Colonic mucosa (tissue), 4 donors: Measurements from ENCODE around the gene RAD54L2. TPM values are rescaled to one million over a fixed set of nuclear protein-coding genes. Genes with fewer than 3 reads are reported as not detected.
"Not testable (repeated sequence)": the region's sequence is repeated elsewhere in the genome, so short reads cannot be mapped to it uniquely, and the experiment has no call there.

Experiments used
- DNase-seq: peaks from one replicate; pipeline ENCODE4 v3.0.0-alpha.2; 2020
- H3K27ac ChIP-seq: fragments of 200-600 bp; one replicate; pipeline ENCODE4 v1.8.0; 2021
- H3K27me3 ChIP-seq: fragments of 200-600 bp; one replicate; pipeline ENCODE4 v1.8.0; 2021
- H3K36me3 ChIP-seq: fragments of 200-600 bp; one replicate; pipeline ENCODE4 v1.8.0; 2021
- H3K4me1 ChIP-seq: fragments of 200-600 bp; one replicate; pipeline ENCODE4 v1.8.0; 2021; ENCODE audit warnings: mild to moderate bottlenecking
- H3K4me3 ChIP-seq: fragments of 200-600 bp; one replicate; pipeline ENCODE4 v1.8.0; 2021
- H3K9ac ChIP-seq, 2 donors: one replicate each; pipeline ENCODE4 v1.7.0; 2013; ENCODE audit warnings: control low read depth in 2 of 2, low read depth in 2 of 2, low read length in 2 of 2
- H3K9me3 ChIP-seq: fragments of 200-600 bp; one replicate; pipeline ENCODE4 v1.8.0; 2021
- CTCF ChIP-seq: fragments of 200-600 bp; IDR thresholded peaks from one replicate; pipeline ENCODE4 v1.8.0; 2022; ENCODE audit warnings: antibody characterized with exemption, mild to moderate bottlenecking
- intact Hi-C: fragments of 100-400 bp; cut with DNase I; formaldehyde crosslinking; loops from one replicate; pipeline ENCODE4 v1.14.1; 2022
- total RNA-seq, 2 donors: library from RNA; stranded (reverse); fragmentation: NEBNext Ultra II Directional in 1 of 2; extraction: Animal tissue kit (Norgen Biotek cat#: 25700) in 1 of 2; gene quantifications; one replicate each; pipeline ENCODE4 v1.2.1, GENCODE V29; 2021
- donor health status: healthy.
- donor health status: DM: no; HTN: no; CAD: no.
- donor health status: DM: no; HTN: no; CAD: no.

RAD54L2 gene
- total RNA-seq, 2 donors from 2014 or later, result 14.9 to 16.4 TPM

GRCh38 chr3:51550080-51550819 lies 11.7 kb downstream of the RAD54L2 start:
- intact Hi-C loops, result no loop called here
- no peaks in the 10 kb centered on the region for H3K36me3 ChIP-seq
- no peak overlapping the region for H3K27ac ChIP-seq
- H3K9ac ChIP-seq, result no peak overlapping the region
- no peaks in the 10 kb centered on the region for H3K9me3 ChIP-seq
- TF ChIP-seq CTCF, result no peak
- no peaks in the 10 kb centered on the region for H3K4me1 ChIP-seq
- no peak for DNase-seq
- no peaks in the 10 kb centered on the region for H3K27me3 ChIP-seq
- H3K4me3 ChIP-seq, result no peak overlapping the region

- Histone ChIP-seq H3K4me3 (no peak overlapping the region), H3K36me3 (no peaks in the 10 kb centered on the region), H3K9ac (no peak overlapping the region), H3K4me1 (no peaks in the 10 kb centered on the region), H3K9me3 (no peaks in the 10 kb centered on the region), H3K27me3 (no peaks in the 10 kb centered on the region), H3K27ac (no peak overlapping the region)
- TF ChIP-seq CTCF, result no peak
- DNase-seq, result no peak
- intact Hi-C loops, result no loop called here
Measured at GRCh38 chr3:51557993-51558392, 19.5 kb downstream of the RAD54L2 start.

- Histone ChIP-seq H3K4me1 (no peaks in the 10 kb centered on the region), H3K4me3 (no peak overlapping the region), H3K9ac (no peak overlapping the region), H3K9me3 (no peaks in the 10 kb centered on the region), H3K36me3 (no peaks in the 10 kb centered on the region), H3K27ac (no peak overlapping the region), H3K27me3 (no peaks in the 10 kb centered on the region)
- TF ChIP-seq CTCF, result no peak
- intact Hi-C loops, result no loop called here
- no peak for DNase-seq
Measured at GRCh38 chr3:51559411-51559888, 20.9 kb downstream of the RAD54L2 start.

- no peak for DNase-seq
- H3K36me3 ChIP-seq, result no peaks in the 10 kb centered on the region
- no peak for TF ChIP-seq CTCF
- H3K9me3 ChIP-seq, result no peaks in the 10 kb centered on the region
- no peak overlapping the region for H3K4me3 ChIP-seq
- H3K27me3 ChIP-seq, result no peaks in the 10 kb centered on the region
- no peak overlapping the region for H3K9ac ChIP-seq
- no peak overlapping the region for H3K27ac ChIP-seq
- H3K4me1 ChIP-seq, result no peaks in the 10 kb centered on the region
- intact Hi-C loops, result no loop called here
Measured at GRCh38 chr3:51559961-51560360, 21.4 kb downstream of the RAD54L2 start.

GRCh38 chr3:51562403-51562802 lies 23.9 kb downstream of the RAD54L2 start:
- H3K4me3 ChIP-seq, H3K9ac ChIP-seq, H3K9me3 ChIP-seq, intact Hi-C loops, H3K36me3 ChIP-seq, DNase-seq, H3K27me3 ChIP-seq, H3K4me1 ChIP-seq, H3K27ac ChIP-seq: not testable (repeated sequence)

- no peak for TF ChIP-seq CTCF
- H3K27ac ChIP-seq, result no peak overlapping the region
- no peaks in the 10 kb centered on the region for H3K36me3 ChIP-seq
- no peaks in the 10 kb centered on the region for H3K27me3 ChIP-seq
- no peaks in the 10 kb centered on the region for H3K4me1 ChIP-seq
- DNase-seq, result no peak
- no peaks in the 10 kb centered on the region for H3K9me3 ChIP-seq
- intact Hi-C loops, result no loop called here
- no peak overlapping the region for H3K9ac ChIP-seq
- no peak overlapping the region for H3K4me3 ChIP-seq
Measured at GRCh38 chr3:51568036-51568435, 29.5 kb downstream of the RAD54L2 start.
